ENCODE data around the gene PPP1R27. TPM values are rescaled to one million over a fixed set of nuclear protein-coding genes. Genes with fewer than 3 reads are reported as not detected.

The PPP1R27 gene
- total and polyA plus RNA-seq, 9 of the 15 experiments (the other 6 are each of a cell fraction or from before 2014, with no cell fraction given) = 0.29 to 6.9 (median 1.5) TPM; not detected in 2

GRCh38 chr17:81831957-81832607, 2.8 kb downstream of the PPP1R27 start (continued):
- TF ChIP-seq, protein P1, sequence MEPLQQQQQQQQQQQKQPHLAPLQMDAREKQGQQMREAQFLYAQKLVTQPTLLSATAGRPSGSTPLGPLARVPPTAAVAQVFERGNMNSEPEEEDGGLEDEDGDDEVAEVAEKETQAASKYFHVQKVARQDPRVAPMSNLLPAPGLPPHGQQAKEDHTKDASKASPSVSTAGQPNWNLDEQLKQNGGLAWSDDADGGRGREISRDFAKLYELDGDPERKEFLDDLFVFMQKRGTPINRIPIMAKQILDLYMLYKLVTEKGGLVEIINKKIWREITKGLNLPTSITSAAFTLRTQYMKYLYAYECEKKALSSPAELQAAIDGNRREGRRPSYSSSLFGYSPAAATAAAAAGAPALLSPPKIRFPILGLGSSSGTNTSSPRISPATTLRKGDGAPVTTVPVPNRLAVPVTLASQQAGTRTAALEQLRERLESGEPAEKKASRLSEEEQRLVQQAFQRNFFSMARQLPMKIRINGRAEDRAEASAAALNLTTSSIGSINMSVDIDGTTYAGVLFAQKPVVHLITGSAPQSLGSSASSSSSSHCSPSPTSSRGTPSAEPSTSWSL (CRISPR knock-in tag; IDR thresholded peaks at IDR 0.05; ENCODE audit: borderline replicate concordance) = no peak
- no peak for TF ChIP-seq ZNF551 (CRISPR knock-in tag; IDR thresholded peaks at IDR 0.05)
- TF ChIP-seq, protein P2, sequence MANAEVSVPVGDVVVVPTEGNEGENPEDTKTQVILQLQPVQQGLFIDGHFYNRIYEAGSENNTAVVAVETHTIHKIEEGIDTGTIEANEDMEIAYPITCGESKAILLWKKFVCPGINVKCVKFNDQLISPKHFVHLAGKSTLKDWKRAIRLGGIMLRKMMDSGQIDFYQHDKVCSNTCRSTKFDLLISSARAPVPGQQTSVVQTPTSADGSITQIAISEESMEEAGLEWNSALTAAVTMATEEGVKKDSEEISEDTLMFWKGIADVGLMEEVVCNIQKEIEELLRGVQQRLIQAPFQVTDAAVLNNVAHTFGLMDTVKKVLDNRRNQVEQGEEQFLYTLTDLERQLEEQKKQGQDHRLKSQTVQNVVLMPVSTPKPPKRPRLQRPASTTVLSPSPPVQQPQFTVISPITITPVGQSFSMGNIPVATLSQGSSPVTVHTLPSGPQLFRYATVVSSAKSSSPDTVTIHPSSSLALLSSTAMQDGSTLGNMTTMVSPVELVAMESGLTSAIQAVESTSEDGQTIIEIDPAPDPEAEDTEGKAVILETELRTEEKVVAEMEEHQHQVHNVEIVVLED (CRISPR knock-in tag; IDR thresholded peaks at IDR 0.05) = no peak
- no peak; the same call in 1 of the 2 replicates for TF ChIP-seq RUNX1 (IDR thresholded peaks at IDR 0.05; ENCODE audit: low read depth)
- TF ChIP-seq UBTF (IDR thresholded peaks at IDR 0.05; ENCODE audit: borderline replicate concordance in 1 of 2, low read depth in 2 of 2, low read length in 2 of 2) = no peak
- no peak for TF ChIP-seq MAZ (CRISPR knock-in tag; conservative IDR thresholded peaks at IDR 0.05 in 1 of 2, IDR thresholded peaks at IDR 0.05 in 1 of 2)
- no peak for TF ChIP-seq ZNF146 (CRISPR knock-in tag; IDR thresholded peaks at IDR 0.05; ENCODE audit: unreplicated experiment)
- no peak for TF ChIP-seq THRAP3 (IDR thresholded peaks at IDR 0.05; ENCODE audit: borderline replicate concordance)
- TF ChIP-seq NFE2L1 (tag; IDR thresholded peaks at IDR 0.05; ENCODE audit: borderline replicate concordance, low read depth) = no peak
- TF ChIP-seq ZKSCAN3 (CRISPR knock-in tag; IDR thresholded peaks at IDR 0.05) = no peak
- no peak for TF ChIP-seq CGGBP1 (CRISPR knock-in tag; IDR thresholded peaks at IDR 0.05)
- no peak for TF ChIP-seq PHB (CRISPR knock-in tag; IDR thresholded peaks at IDR 0.05)
- TF ChIP-seq CUX1 (CRISPR knock-in tag; IDR thresholded peaks at IDR 0.05) = 0 out of 2 replicates have a peak, but pooled peaks have one; percentile 42
- TF ChIP-seq FOXP1 (CRISPR knock-in tag; IDR thresholded peaks at IDR 0.05) = no peak
- TF ChIP-seq KDM2B (CRISPR knock-in tag; IDR thresholded peaks at IDR 0.05) = no peak
- TF ChIP-seq ZNF316 (IDR thresholded peaks at IDR 0.05) = no peak
- 0 out of 2 replicates have a peak, but pooled peaks have one; percentile 69 for TF ChIP-seq ZNF584 (CRISPR knock-in tag; IDR thresholded peaks at IDR 0.05; ENCODE audit: low read depth)
